ENCODE results near the gene BLM.

DNA sequence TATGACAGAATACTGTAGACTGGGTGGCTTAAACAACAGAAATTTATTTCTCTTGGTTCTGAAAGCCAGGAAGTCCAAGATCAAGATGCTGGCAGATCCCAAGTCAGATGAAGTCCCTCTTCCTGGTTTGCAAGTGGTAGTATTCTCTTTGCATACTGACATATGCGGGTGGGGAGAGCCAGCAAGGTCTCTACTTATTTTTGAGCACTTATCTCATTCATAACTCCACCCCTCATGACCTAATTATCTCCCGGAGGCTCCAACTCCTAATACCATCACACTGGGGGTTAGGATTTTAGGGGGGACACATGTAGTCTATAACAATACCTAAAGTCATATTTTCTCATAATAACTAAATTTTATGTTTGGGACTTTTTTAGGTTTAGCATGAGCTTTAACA lies 65.3 kb downstream of the BLM start:
- TF ChIP-seq, protein P1, sequence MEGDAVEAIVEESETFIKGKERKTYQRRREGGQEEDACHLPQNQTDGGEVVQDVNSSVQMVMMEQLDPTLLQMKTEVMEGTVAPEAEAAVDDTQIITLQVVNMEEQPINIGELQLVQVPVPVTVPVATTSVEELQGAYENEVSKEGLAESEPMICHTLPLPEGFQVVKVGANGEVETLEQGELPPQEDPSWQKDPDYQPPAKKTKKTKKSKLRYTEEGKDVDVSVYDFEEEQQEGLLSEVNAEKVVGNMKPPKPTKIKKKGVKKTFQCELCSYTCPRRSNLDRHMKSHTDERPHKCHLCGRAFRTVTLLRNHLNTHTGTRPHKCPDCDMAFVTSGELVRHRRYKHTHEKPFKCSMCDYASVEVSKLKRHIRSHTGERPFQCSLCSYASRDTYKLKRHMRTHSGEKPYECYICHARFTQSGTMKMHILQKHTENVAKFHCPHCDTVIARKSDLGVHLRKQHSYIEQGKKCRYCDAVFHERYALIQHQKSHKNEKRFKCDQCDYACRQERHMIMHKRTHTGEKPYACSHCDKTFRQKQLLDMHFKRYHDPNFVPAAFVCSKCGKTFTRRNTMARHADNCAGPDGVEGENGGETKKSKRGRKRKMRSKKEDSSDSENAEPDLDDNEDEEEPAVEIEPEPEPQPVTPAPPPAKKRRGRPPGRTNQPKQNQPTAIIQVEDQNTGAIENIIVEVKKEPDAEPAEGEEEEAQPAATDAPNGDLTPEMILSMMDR (IDR thresholded peaks at IDR 0.05; ENCODE audit: low read depth, low read length): no peak
- no peak for TF ChIP-seq POLR2A (IDR thresholded peaks at IDR 0.05; ENCODE audit: extremely low read depth, insufficient read length)
- TF ChIP-seq, protein P2, sequence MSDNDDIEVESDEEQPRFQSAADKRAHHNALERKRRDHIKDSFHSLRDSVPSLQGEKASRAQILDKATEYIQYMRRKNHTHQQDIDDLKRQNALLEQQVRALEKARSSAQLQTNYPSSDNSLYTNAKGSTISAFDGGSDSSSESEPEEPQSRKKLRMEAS (IDR thresholded peaks at IDR 0.05; ENCODE audit: low read depth, low read length): no peak

Data from NB4 (cell line).